Testis (tissue), 3 donors: ENCODE measurements around the gene LRRC31. TPM values are rescaled to one million over a fixed set of nuclear protein-coding genes. Genes with fewer than 3 reads are reported as not detected.

Source experiments
- DNase-seq: peaks from one replicate; pipeline ENCODE4 v3.0.0-alpha.2; 2019
- H3K27ac ChIP-seq, 2 donors: fragments of 200-600 bp; sonication (generic); one replicate each; pipeline ENCODE4 v1.5.1; 2019
- H3K27me3 ChIP-seq: fragments of 200-600 bp; sonication (generic); one replicate; pipeline ENCODE4 v1.5.1; 2019
- H3K36me3 ChIP-seq: fragments of 200-600 bp; sonication (generic); one replicate; pipeline ENCODE4 v1.5.1; 2017; ENCODE audit warnings: low read depth; ENCODE audit errors: missing control alignments
- H3K4me1 ChIP-seq: fragments of 200-600 bp; sonication (generic); one replicate; pipeline ENCODE4 v1.5.1; 2019
- H3K4me3 ChIP-seq, 2 donors: fragments of 200-600 bp; sonication (generic); one replicate each; pipeline ENCODE4 v1.5.1; 2017 to 2019
- H3K9me3 ChIP-seq: fragments of 200-600 bp; sonication (generic); one replicate; pipeline ENCODE4 v1.5.1; 2017
- POLR2A ChIP-seq: fragments of 450-650 bp; IDR thresholded peaks from one replicate; pipeline ENCODE4 v1.6.1; 2017; ENCODE audit warnings: antibody characterized with exemption, mild to moderate bottlenecking, moderate library complexity
- WGBS, 2 donors: methylation state at CpG; one replicate each; pipeline ENCODE4 v1.1.5; 2018; 5-methylcytosine and 5-hydroxymethylcytosine counted together
- intact Hi-C: fragments of 100-400 bp; cut with DNase I; formaldehyde crosslinking; loops from one replicate; pipeline ENCODE4 v1.15.1; 2023; ENCODE audit warnings: low total_unique reads
- polyA plus RNA-seq: library from polyadenylated mRNA; stranded (reverse); fragments of 350-450 nt; fragmentation: Illumina TruSeq; extraction: RNeasy Lipid Tissue Mini Kit (QIAGEN cat#74804); gene quantifications from one replicate; pipeline ENCODE4 v1.2.3, GENCODE V29; 2014; ENCODE audit warnings: low read depth, low replicate concordance; ENCODE audit not compliant: insufficient read depth
- total RNA-seq, 2 donors: library from RNA; depleted of rRNA; stranded (reverse); fragments of >200 nt; gene quantifications; one replicate each; pipeline ENCODE4 v1.2.3, GENCODE V29; 2016
- TF ChIP-seq, protein P1 (sequence below), 3 experiments: fragments of 450-650 bp in 2 of 3; fragments of 200-600 bp in 1 of 3; sonication (generic) in 1 of 3; IDR thresholded peaks; one replicate each; pipeline ENCODE4 v1.5.1; 2016 to 2019; ENCODE audit warnings: antibody characterized with exemption in 3 of 3, mild to moderate bottlenecking in 2 of 3, moderate library complexity in 1 of 3

LRRC31 gene
- total and polyA plus RNA-seq, 3 donors from 2014 or later = 0.15 to 0.24 (median 0.19) TPM

GRCh38 chr3:169861871-169862270 lies 7.9 kb downstream of the LRRC31 start:
- TF ChIP-seq, protein P1, sequence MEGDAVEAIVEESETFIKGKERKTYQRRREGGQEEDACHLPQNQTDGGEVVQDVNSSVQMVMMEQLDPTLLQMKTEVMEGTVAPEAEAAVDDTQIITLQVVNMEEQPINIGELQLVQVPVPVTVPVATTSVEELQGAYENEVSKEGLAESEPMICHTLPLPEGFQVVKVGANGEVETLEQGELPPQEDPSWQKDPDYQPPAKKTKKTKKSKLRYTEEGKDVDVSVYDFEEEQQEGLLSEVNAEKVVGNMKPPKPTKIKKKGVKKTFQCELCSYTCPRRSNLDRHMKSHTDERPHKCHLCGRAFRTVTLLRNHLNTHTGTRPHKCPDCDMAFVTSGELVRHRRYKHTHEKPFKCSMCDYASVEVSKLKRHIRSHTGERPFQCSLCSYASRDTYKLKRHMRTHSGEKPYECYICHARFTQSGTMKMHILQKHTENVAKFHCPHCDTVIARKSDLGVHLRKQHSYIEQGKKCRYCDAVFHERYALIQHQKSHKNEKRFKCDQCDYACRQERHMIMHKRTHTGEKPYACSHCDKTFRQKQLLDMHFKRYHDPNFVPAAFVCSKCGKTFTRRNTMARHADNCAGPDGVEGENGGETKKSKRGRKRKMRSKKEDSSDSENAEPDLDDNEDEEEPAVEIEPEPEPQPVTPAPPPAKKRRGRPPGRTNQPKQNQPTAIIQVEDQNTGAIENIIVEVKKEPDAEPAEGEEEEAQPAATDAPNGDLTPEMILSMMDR (IDR thresholded peaks at IDR 0.05) = no peak
- TF ChIP-seq POLR2A = no peak
- Histone ChIP-seq H3K9me3 (no peaks in the 10 kb centered on the region), H3K36me3 (no peaks in the 10 kb centered on the region), H3K27me3 (no peaks in the 10 kb centered on the region), H3K4me1 (no peaks in the 10 kb centered on the region), H3K4me3 (no peak overlapping the region), H3K27ac (no peak overlapping the region)
- intact Hi-C loops = no loop called here
- DNase-seq = no peak
- 54 to 82% methylated on average over 5 of the region's 5 CpGs for WGBS, 2 donors

DNA sequence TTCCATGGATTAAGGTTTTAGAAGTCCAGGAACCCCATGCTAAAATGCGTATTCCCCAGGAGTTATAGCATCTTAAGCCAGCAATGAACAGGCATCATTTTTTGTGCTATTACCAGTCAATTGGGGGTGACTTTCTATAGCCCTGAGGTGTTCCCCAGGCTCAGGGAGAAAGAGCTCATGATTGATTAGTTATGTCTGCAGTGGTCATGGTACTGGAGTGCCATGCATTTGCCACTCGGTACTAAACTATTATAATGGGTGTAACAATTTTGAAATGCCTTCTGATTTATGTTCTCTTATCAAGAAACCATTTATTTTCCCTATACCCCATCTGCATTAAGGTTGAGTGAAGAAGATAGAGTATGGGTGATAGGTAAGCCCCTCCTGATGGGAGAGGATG lies 11.9 kb downstream of the LRRC31 start:
- Histone ChIP-seq H3K27ac (no peak overlapping the region), H3K4me1 (no peaks in the 10 kb centered on the region), H3K4me3 (no peak overlapping the region), H3K36me3 (no peaks in the 10 kb centered on the region), H3K9me3 (no peaks in the 10 kb centered on the region), H3K27me3 (no peaks in the 10 kb centered on the region)
- intact Hi-C loops = no loop called here
- TF ChIP-seq, protein P1 (IDR thresholded peaks at IDR 0.05) = no peak
- no peak for TF ChIP-seq POLR2A
- WGBS, 2 donors = 78 to 90% methylated on average over 2 of the region's 2 CpGs
- no peak for DNase-seq

DNA sequence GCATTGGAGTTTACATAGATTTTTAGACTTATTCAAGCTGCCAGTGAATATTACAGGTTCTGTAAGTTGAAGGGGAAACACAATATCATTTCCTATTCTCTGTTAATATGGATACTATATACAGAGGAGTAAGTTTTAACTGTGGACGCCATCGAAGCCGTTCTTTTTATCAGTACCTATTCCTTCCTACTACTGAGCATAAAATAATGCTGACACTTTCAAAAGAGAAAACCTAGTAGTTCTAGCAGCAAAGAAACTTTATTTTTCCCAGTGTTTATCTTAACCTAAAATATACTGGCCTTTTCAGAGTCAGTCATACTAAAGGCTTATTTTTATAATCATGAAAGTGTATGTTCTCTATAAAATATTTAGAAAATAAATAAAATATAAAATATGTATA lies 14.2 kb downstream of the LRRC31 start:
- TF ChIP-seq, protein P1 (IDR thresholded peaks at IDR 0.05) = no peak
- no peak for TF ChIP-seq POLR2A

DNA sequence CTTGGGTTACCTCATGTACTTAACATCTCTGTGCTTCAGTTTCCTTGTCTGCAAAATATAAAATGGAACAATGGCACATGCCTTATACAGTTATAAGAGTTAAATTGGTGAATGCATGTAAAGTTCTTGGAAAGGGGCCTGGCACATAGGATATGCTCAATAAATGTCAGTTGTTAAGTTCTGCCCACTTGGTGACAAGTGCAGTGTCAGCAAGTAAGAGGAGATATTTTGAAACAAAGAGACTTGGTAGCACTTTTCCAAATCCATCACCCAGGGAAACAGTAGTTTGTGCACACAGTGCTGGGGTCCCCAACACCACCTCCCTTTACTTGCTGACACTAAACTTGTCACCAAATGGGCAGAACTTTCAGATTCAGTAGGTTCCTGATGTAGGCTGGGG lies 19.1 kb downstream of the LRRC31 start:
- Histone ChIP-seq H3K27me3 (no peaks in the 10 kb centered on the region), H3K36me3 (no peaks in the 10 kb centered on the region), H3K9me3 (no peaks in the 10 kb centered on the region), H3K4me1 (no peaks in the 10 kb centered on the region), H3K27ac (no peak overlapping the region), H3K4me3 (no peak overlapping the region)
- TF ChIP-seq, protein P1 (IDR thresholded peaks at IDR 0.05) = no peak
- TF ChIP-seq POLR2A = no peak
- intact Hi-C loops = no loop called here
- DNase-seq = no peak

More for the DNA sequence above, 14.2 kb downstream of the LRRC31 start:
- intact Hi-C loops = no loop called here
- H3K36me3 ChIP-seq = no peaks in the 10 kb centered on the region
- no peak overlapping the region for H3K27ac ChIP-seq
- no peak overlapping the region for H3K4me3 ChIP-seq
- no peaks in the 10 kb centered on the region for H3K27me3 ChIP-seq
- DNase-seq = no peak
- no peaks in the 10 kb centered on the region for H3K9me3 ChIP-seq
- H3K4me1 ChIP-seq = no peaks in the 10 kb centered on the region
- WGBS, 2 donors = 86 to 87% methylated on average over 3 of the region's 3 CpGs

DNA sequence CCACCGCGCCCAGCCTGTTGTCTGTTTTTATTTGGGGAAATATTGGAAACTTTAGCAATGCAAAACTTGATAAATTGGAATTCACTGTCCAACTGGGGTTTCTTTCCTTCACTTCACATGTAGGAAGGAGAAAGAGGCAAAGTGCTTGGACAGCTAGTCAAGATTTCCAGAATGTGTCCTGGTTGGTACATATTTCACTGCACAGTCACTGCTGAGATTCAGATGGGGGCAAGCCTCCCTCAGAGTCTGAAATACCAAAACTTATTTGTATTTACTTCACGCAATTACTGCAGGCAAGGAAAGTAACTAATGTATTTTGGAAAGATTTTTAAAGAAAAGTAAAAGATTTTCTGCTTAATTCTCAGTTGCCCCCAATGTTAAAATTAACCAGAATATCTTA lies 21.0 kb downstream of the LRRC31 start:
- H3K27ac ChIP-seq = no peak overlapping the region
- intact Hi-C loops = no loop called here
- 90 to 96% methylated on average over 3 of the region's 3 CpGs for WGBS, 2 donors
- no peaks in the 10 kb centered on the region for H3K4me1 ChIP-seq
- no peaks in the 10 kb centered on the region for H3K27me3 ChIP-seq
- H3K9me3 ChIP-seq = no peaks in the 10 kb centered on the region
- DNase-seq = no peak
- no peaks in the 10 kb centered on the region for H3K36me3 ChIP-seq
- H3K4me3 ChIP-seq = no peak overlapping the region
- TF ChIP-seq POLR2A = no peak
- TF ChIP-seq, protein P1 (IDR thresholded peaks at IDR 0.05) = no peak
